Measurements from ENCODE around the gene KRTAP4-11.

The KRTAP4-11 gene

GRCh38 chr17:41067281-41067680 is 50.9 kb downstream of the KRTAP4-11 start:
- no peak for TF ChIP-seq CTCF (IDR thresholded peaks at IDR 0.05)
